GM19099 (cell line): ENCODE results near the gene GSN.

Experiments used
- POLR2A ChIP-seq: IDR thresholded peaks from 3 replicates; pipeline ENCODE4 v1.6.1; 2011; ENCODE audit warnings: low read depth; ENCODE audit not compliant: insufficient read length; ENCODE audit errors: extremely low read depth

GSN gene

DNA sequence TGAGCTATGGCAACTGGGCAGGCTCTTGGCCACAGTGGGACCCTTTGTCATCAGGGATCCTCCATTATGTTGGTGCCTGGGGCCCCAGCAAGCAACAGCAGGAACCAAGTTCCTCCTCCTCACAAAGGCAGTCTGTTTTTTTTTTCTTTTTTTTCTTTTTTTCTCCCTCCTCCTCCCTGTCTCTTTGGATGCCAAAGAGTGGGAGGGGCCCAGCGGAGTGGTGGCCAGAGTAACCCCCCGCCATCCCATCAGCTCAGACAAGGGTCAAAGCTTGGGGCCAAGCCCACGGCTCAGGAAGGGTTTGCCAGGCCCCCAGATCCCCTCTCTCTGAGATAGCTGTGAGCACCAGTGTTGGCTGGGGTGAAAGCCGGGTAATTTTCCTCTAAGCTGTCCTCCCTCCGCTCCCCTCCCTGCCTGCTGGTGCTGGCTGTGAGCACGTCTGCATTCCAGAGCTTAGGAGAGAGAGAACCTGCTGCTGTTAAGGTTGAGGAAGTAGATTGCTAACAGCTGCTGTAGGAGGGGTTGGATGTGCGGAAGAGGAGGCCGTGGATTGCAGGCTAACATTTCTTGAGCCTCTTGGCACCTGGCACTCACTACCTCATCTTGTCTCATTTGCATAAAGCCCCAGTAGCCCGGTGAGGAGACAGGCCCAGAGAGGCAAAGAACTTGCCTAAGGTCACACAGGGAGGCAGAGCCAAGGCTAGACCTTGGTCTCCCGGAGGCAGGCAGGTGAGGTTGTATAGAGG lies 21.2 kb downstream of the GSN start:
- TF ChIP-seq POLR2A, result no peak

GRCh38 chr9:121289772-121290370 lies 21.9 kb downstream of the GSN start:
- no peak for TF ChIP-seq POLR2A

DNA sequence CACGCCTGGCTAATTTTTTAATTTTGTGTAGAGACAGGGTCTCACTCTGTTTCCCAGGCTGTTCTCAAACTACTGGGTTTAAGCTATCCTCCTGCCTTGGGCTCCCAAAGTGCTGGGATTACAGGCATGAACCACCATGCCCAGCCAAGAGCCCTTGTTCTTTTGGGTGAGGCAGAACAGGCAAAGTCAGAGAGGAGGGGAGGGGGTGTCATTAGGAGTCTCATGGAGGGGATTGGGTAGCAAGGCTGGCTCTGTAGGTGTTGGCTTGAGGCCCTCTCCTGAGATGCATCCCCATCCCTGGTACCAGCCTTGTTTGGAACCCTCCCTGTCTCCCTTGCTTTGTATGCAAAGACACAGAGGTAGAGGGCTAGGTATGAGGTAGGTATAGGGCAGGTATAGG lies 24.1 kb downstream of the GSN start:
- no peak for TF ChIP-seq POLR2A

DNA sequence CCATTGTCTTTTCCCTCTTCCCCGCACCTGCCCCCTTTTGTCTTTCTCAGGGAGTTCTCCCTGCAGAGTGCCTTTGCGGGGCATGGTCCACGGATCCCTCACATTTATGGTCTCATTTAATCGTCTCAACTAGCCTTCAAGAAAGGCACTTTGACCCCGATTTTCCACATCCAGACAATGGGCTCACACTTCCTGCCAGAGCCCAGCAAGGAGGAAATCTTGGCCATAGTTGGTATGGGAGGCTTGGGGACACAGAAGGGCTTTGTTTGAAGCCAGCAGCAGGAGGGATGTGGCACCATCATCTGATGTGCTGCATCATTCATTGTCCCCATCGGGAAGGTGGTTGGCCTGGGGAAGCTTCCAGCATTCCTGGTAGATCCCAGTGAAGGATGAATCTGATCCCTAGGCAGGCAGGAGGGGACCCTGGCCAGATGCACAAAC lies 24.9 kb downstream of the GSN start:
- no peak for TF ChIP-seq POLR2A

DNA sequence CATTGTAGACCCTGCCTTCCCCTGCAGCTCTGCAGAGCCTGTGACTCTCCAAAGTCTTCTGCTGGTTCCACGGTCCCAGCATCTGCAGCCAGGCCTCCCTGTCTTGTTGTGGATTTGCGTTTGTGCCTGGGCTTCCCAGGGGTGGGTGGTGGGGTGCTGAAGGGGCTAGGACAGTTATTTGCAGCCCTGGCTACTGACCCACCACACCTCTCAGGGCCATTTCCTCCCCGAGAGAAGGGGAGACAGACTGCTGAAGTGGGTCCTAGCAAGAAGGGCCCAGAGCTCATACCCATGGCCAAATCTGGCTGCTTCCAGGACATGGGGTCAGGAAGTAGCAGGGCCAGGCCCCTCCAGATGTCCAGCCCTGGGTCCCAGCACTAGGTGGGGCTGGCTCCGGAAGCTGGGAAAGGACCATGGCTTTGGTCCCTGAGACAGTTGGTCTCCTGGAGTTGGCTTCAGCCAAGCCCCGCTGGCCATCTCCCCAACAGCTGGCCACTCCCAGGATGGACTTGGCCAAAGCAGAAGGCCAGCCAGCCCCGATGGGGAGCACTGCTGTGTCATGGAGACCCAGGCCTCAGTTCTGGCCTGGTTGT lies 26.3 kb downstream of the GSN start:
- TF ChIP-seq POLR2A, result no peak

DNA sequence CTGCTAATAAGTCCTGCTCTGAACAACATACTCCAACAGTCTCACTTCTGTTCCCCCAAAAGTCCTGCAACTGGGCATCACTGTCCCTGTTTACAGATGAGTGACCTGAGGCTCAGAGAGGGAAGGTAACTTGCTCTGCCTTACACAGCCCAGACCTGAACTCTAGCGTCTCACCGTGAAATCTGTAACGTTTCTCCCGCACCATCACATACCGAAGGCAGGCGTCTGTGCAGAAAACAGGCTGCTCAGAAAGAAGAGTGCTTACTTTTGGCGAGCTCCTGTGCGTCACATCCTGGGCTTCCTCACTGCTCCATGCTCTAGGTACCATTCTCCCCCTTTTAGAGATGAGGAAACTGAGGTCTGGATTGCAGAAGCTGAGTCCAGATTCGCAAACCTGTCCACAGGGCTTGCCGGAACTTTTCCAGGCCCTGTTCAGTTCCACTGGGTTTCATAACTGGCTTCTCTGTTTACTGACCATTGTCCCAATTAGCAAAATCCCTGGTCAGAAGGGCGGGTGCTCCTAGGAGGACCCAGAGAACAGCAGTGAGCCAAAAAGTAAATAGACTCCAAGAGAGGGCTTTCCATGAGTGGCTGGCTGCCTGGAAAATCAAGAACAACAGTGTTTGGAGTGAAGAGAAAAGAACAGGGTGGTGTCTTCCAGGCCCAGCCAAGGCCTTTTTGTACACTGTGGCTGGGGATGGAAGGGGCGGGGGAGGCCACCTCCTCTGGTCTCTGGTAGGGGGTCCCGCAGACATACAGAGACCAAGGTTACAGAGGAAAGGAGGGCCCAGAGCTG lies 27.1 kb downstream of the GSN start:
- no peak for TF ChIP-seq POLR2A

DNA sequence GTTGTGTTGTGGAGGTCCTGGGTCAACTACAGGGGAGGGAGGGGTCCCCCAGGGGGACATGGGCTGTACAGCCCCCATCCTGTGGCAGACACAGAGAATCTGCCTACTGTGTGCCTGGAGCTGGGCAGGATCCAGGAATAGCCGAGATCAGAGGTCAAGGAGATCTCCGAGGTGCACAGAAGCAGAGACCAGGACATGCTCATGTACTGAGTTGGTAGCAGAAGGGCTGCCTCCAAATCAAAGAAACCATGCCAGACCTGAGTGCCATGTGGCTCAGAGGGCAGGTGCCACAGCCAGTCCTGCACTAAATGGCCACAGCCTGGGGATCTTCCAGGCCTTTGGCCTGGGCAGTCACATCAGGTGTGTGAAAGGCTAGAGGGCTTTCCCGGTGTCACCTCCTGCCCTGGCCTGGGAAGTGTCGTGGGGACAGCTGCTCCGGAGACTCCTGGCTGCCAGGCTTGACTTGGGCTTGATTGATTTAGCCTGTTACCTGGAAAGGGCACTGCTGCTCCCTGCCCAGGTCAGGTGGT lies 27.8 kb downstream of the GSN start:
- TF ChIP-seq POLR2A, result no peak

DNA sequence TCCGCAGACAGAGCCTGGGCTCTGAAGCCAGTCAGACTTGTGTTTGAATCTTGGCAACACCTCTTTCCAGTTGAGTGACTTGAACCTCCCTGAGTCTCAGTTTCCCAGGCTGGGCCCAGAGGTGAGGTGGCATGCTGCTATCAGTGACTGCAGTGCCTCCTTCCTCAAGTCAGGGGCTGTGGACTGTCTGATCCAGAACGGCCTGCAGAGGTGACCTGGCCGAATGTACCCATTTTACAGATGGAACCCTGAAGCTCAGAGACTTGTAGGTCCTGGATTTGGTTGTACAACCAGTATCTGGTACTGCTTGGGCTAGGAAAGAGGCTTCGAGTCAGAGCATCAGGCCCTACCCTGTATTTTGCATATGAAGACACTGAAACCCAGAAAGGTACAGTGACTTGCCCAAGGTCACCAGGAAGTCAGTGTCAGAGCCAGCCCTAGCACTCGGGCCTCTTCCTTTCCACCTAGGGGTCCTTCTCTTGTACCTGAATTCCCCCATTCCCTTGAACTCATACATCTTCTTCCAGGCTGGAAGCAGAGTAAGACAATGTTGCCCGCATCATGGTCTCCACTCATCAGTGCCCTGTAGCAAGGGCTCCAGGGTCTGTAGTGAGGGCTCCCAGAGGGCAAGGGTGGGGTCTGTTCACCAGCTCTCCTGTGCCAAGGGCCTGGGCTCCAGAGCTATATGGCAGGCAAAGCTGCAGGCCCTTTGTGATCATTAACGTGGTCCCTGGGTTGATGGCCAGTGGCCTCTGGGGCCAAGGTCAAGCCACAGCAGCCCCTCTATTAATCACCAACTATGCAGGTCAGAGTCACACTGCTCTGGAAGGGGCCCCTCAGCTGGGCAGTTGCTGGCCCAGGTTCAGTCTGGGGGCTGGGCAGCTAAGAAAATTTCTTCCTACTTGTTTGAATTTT lies 28.5 kb downstream of the GSN start:
- TF ChIP-seq POLR2A, result no peak

DNA sequence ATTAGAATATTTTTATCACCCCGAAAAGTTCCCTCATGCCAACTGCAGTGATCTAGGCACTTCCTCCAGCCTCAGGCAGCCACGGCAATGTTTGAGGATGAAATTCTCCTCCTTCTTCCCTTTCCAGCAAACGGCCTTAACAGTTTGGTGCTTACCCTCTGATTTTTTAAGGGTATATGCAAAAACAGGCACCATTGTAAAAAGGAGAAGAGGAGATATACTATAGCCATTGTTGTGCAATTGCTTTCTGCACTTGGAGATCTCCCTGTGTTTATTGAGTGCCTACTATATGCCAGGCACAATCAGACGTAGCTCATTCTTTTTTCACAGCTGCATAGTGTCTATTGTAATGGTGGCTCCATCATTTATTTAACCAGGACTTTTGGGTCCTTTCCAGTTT lies 29.4 kb downstream of the GSN start:
- TF ChIP-seq POLR2A, result no peak

- TF ChIP-seq POLR2A, result no peak
Observed at GRCh38 chr9:121298016-121298538, 30.1 kb downstream of the GSN start.

- TF ChIP-seq POLR2A, result no peak
Observed at GRCh38 chr9:121298689-121299466, 30.9 kb downstream of the GSN start.

DNA sequence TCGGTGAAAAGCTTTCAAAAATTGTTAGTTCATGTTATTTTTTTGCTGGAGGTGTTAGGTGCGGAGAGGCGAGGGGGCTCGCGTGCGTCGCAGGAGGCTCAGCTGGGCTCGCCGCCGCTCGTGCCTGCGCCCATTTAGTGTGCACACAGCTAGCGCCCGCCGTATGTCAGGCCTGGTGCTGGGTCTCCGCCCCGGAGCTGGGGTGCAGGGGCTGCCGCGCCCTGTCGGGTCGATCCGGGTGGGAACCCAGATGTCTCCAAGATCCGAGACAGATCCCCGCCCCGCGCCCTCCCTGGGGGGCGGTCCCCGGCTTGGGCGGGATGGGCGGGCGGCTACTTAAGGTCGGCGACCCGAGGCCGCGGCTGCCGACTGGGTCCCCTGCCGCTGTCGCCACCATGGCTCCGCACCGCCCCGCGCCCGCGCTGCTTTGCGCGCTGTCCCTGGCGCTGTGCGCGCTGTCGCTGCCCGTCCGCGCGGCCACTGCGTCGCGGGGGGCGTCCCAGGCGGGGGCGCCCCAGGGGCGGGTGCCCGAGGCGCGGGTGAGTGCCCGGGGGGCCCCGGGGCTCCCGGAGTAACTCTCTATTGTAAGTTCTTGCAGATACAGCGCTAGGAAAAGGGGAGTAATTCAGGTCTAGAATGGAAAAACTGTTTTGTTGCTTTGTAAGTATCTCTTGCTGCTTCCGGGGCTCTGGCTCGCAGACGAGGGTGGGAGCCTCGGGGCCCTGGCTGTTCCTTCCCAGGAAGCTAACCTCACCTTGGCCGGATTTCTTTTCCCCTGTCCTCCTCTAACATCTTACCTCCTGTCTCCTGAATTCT lies 31.7 kb downstream of the GSN start:
- TF ChIP-seq POLR2A, result no peak
